Astrocyte (in vitro differentiated cells and primary cell): ENCODE measurements around the gene DDOST. TPM values are rescaled to one million over a fixed set of nuclear protein-coding genes. Genes with fewer than 3 reads are reported as not detected.

Experiments
- DNase-seq: peaks from one replicate; pipeline ENCODE4 v3.0.0-alpha.2; 2010; ENCODE audit warnings: low read depth
- FAIRE-seq: peaks from 2 replicates; lab custom pipeline; 2011; peaks lifted over from hg19 to GRCh38; lab: Jason Lieb, UNC
- H2AFZ ChIP-seq: 2 replicates; pipeline ENCODE4 v1.6.0; 2012; ENCODE audit warnings: low read depth, low read length, inconsistent platforms
- H3K27ac ChIP-seq: 2 replicates; pipeline ENCODE4 v1.5.1; 2011; ENCODE audit warnings: low read depth, low read length, inconsistent platforms
- H3K27me3 ChIP-seq: 2 replicates; pipeline ENCODE4 v1.6.0; 2011; ENCODE audit warnings: low read length, inconsistent platforms; ENCODE audit not compliant: insufficient read depth
- H3K36me3 ChIP-seq: 2 replicates; pipeline ENCODE4 v1.5.1; 2011; ENCODE audit warnings: low read length, inconsistent platforms; ENCODE audit not compliant: insufficient read depth
- H3K4me1 ChIP-seq: 2 replicates; pipeline ENCODE4 v1.5.1; 2011; ENCODE audit warnings: low read length, inconsistent platforms; ENCODE audit not compliant: insufficient read depth
- H3K4me2 ChIP-seq: 2 replicates; pipeline ENCODE4 v1.6.0; 2012; ENCODE audit warnings: low read length, inconsistent platforms
- H3K4me3 ChIP-seq: 2 replicates; pipeline ENCODE4 v1.5.1; 2011; ENCODE audit warnings: low read depth, mild to moderate bottlenecking, low read length, inconsistent platforms; ENCODE audit not compliant: insufficient read depth
- H3K79me2 ChIP-seq: 2 replicates; pipeline ENCODE4 v1.6.0; 2012; ENCODE audit warnings: mild to moderate bottlenecking, low read length, inconsistent platforms; ENCODE audit not compliant: insufficient read depth
- H3K9ac ChIP-seq: 2 replicates; pipeline ENCODE4 v1.6.0; 2012; ENCODE audit warnings: mild to moderate bottlenecking, low read length, inconsistent platforms
- H3K9me3 ChIP-seq: 2 replicates; pipeline ENCODE4 v1.5.1; 2012; ENCODE audit warnings: low read depth, mild to moderate bottlenecking, low read length, inconsistent platforms; ENCODE audit not compliant: insufficient read depth
- H4K20me1 ChIP-seq: 2 replicates; pipeline ENCODE4 v1.6.0; 2012; ENCODE audit warnings: low read length, inconsistent platforms; ENCODE audit not compliant: insufficient read depth
- H3K27ac Mint-ChIP-seq: one replicate; pipeline ENCODE4 v1.8.0; 2021; ENCODE audit warnings: mild to moderate bottlenecking, mixed read lengths; ENCODE audit not compliant: unreplicated experiment
- H3K27me3 Mint-ChIP-seq: one replicate; pipeline ENCODE4 v1.8.0; 2021; ENCODE audit warnings: low read depth, mixed read lengths; ENCODE audit not compliant: unreplicated experiment
- H3K36me3 Mint-ChIP-seq: one replicate; pipeline ENCODE4 v1.8.0; 2021; ENCODE audit warnings: low read depth, mixed read lengths; ENCODE audit not compliant: unreplicated experiment
- H3K4me1 Mint-ChIP-seq: one replicate; pipeline ENCODE4 v1.8.0; 2021; ENCODE audit warnings: low read depth, mixed read lengths; ENCODE audit not compliant: unreplicated experiment
- H3K4me3 Mint-ChIP-seq: one replicate; pipeline ENCODE4 v1.8.0; 2021; ENCODE audit warnings: mild to moderate bottlenecking, moderate library complexity, mixed read lengths; ENCODE audit not compliant: unreplicated experiment
- H3K9me3 Mint-ChIP-seq: one replicate; pipeline ENCODE4 v1.8.0; 2021; ENCODE audit warnings: mild to moderate bottlenecking, mixed read lengths; ENCODE audit not compliant: unreplicated experiment
- EZH2 ChIP-seq: IDR thresholded peaks from 2 replicates; pipeline ENCODE4 v1.6.1; 2012; ENCODE audit warnings: mild to moderate bottlenecking, low read length, inconsistent platforms; ENCODE audit not compliant: insufficient read depth
- total RNA-seq: library from RNA; stranded (reverse); gene quantifications from 2 replicates; pipeline ENCODE4 v1.2.1, GENCODE V29; 2021
- TF ChIP-seq, protein P1 (sequence below): IDR thresholded peaks from 2 replicates; pipeline ENCODE4 v1.5.1; 2011; ENCODE audit warnings: low read depth, mild to moderate bottlenecking, inconsistent platforms, low read length, moderate library complexity; ENCODE audit not compliant: insufficient read depth

The DDOST gene
- total RNA-seq, 1 donor from 2014 or later: 327 TPM

DNA sequence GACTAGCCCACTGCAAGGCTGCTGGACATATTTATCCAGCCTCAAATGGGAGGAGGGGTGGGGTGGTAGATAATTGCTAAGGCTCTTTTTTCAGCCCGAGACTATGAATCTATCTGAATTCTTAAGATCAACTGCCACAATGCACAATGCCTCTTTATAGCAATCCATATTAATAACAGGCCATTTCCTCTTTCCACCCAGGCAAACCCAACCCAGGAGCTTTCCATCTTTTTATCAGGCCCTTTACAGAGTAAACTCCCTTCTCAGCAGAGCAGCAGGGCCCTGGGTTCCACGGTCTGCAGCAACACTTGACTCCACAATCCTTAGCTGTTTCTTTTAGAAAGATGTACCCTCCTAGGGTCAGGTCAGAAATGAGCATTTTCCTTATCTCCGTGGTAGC is 806 bp downstream of the DDOST start:
- H3K4me1 ChIP-seq: peaks cover 13% of the 10 kb centered on the region
- H3K4me3 Mint-ChIP-seq: peak overlapping the region; percentile 92
- H3K4me2 ChIP-seq: peak overlapping the region; percentile 99
- H3K27me3 ChIP-seq: no peaks in the 10 kb centered on the region
- no peaks in the 10 kb centered on the region for H3K9me3 ChIP-seq
- H3K79me2 ChIP-seq: peaks cover 59% of the 10 kb centered on the region
- peaks cover 11% of the 10 kb centered on the region for H3K36me3 Mint-ChIP-seq
- H3K27ac ChIP-seq: peak overlapping the region; percentile 54
- peak overlapping the region; percentile 13 for H3K27ac Mint-ChIP-seq
- peak overlapping the region; percentile 81 for H2AFZ ChIP-seq
- H3K9me3 Mint-ChIP-seq: no peaks in the 10 kb centered on the region
- FAIRE-seq: no peak
- TF ChIP-seq, protein P1, sequence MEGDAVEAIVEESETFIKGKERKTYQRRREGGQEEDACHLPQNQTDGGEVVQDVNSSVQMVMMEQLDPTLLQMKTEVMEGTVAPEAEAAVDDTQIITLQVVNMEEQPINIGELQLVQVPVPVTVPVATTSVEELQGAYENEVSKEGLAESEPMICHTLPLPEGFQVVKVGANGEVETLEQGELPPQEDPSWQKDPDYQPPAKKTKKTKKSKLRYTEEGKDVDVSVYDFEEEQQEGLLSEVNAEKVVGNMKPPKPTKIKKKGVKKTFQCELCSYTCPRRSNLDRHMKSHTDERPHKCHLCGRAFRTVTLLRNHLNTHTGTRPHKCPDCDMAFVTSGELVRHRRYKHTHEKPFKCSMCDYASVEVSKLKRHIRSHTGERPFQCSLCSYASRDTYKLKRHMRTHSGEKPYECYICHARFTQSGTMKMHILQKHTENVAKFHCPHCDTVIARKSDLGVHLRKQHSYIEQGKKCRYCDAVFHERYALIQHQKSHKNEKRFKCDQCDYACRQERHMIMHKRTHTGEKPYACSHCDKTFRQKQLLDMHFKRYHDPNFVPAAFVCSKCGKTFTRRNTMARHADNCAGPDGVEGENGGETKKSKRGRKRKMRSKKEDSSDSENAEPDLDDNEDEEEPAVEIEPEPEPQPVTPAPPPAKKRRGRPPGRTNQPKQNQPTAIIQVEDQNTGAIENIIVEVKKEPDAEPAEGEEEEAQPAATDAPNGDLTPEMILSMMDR: no peak
- TF ChIP-seq EZH2: no peak
- DNase-seq: no peak
- peak overlapping the region; percentile 93 for H3K9ac ChIP-seq
- peak overlapping the region; percentile 92 for H3K4me3 ChIP-seq
- H3K36me3 ChIP-seq: peaks cover 18% of the 10 kb centered on the region
- H4K20me1 ChIP-seq: peaks cover 51% of the 10 kb centered on the region
- peaks cover 1% of the 10 kb centered on the region for H3K4me1 Mint-ChIP-seq
- H3K27me3 Mint-ChIP-seq: no peaks in the 10 kb centered on the region

DNA sequence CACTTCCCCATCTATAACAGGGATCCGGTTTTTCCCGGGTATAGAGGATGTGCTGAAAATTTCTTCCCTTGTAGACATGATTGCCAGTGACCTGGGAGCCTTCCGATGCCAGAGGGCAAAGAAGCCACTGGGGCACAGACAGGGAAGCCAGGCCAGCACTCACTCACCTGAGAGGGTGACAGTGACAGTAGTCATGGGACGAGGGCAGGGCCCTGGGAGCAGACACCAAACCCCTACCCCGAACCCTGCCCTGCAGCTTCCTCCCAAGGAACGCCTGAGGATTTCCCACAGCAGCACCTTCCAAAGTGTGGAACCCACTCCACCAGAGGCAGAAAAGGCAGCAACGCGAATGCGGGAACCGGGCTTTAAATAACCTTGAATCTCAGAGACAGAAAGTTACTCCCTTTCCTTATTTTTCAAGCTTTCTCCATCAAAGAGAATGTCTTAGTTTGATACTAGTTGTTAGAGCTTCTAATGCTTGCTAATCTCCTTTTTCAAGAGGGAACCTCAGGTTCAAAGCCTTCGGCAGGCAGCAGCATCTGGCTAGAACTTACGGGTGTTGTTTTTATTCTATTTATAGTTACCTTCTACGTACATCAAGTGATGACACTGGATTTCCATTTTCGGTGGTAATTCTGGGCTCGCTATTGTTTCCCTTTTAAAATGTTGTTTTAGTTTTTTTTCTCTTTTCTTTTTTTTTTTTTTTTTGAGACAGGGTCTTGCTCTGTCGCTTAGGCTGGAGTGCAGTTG is 2.8 kb downstream of the DDOST start:
- Histone ChIP-seq H3K4me1 (peaks cover 13% of the 10 kb centered on the region), H4K20me1 (peaks cover 68% of the 10 kb centered on the region), H2AFZ (no peak overlapping the region), H3K9me3 (no peaks in the 10 kb centered on the region), H3K36me3 (peaks cover 28% of the 10 kb centered on the region), H3K79me2 (peaks cover 61% of the 10 kb centered on the region), H3K9ac (no peak overlapping the region), H3K27me3 (no peaks in the 10 kb centered on the region), H3K4me2 (no peak overlapping the region), H3K4me3 (no peak overlapping the region), H3K27ac (no peak overlapping the region)
- no peak overlapping the region for H3K27ac Mint-ChIP-seq
- no peaks in the 10 kb centered on the region for H3K27me3 Mint-ChIP-seq
- no peak for FAIRE-seq
- H3K4me1 Mint-ChIP-seq: peaks cover 1% of the 10 kb centered on the region
- H3K36me3 Mint-ChIP-seq: peaks cover 14% of the 10 kb centered on the region
- no peak for DNase-seq
- H3K9me3 Mint-ChIP-seq: no peaks in the 10 kb centered on the region
- TF ChIP-seq, protein P1: no peak
- TF ChIP-seq EZH2: no peak
- no peak overlapping the region for H3K4me3 Mint-ChIP-seq

DNA sequence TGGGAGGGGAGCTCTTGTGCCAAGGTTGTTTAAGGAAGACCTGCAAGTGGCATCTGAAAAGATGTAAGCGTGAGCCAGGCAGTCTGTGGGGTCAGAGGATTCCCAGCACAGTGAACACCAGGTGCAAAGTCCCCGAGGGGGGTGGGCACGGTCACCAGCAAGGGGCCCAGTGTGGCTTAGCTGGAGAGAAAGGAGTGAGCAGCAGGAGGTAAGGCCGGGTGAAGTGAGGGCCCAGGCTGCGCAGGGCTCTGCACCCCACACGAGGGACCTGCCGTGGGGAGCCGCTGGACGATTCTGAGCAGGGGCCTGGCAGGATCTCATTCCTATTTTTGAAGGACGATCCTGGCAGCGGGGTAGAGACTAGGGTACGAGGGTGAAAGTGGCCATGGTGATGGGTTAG is 4.1 kb downstream of the DDOST start:
- Histone ChIP-seq H3K9me3 (no peaks in the 10 kb centered on the region), H3K27ac (no peak overlapping the region), H2AFZ (no peak overlapping the region), H3K4me3 (no peak overlapping the region), H3K4me2 (no peak overlapping the region), H3K36me3 (peaks cover 42% of the 10 kb centered on the region), H3K27me3 (no peaks in the 10 kb centered on the region), H4K20me1 (peaks cover 74% of the 10 kb centered on the region), H3K79me2 (peaks cover 61% of the 10 kb centered on the region), H3K9ac (no peak overlapping the region), H3K4me1 (peaks cover 12% of the 10 kb centered on the region)
- H3K9me3 Mint-ChIP-seq: no peaks in the 10 kb centered on the region
- H3K27ac Mint-ChIP-seq: no peak overlapping the region
- H3K4me1 Mint-ChIP-seq: peaks cover 1% of the 10 kb centered on the region
- TF ChIP-seq EZH2: no peak
- TF ChIP-seq, protein P1: no peak
- no peak for FAIRE-seq
- H3K36me3 Mint-ChIP-seq: peaks cover 17% of the 10 kb centered on the region
- no peak overlapping the region for H3K4me3 Mint-ChIP-seq
- H3K27me3 Mint-ChIP-seq: no peaks in the 10 kb centered on the region
- DNase-seq: no peak
